K562 (cell line): ENCODE results near the gene HPSE2.

Experiments
- KLF13 ChIP-seq: fragments of 450-650 bp; IDR thresholded peaks from 2 replicates; pipeline ENCODE4 v1.6.1; 2016; ENCODE audit warnings: missing genetic modification characterization, low read depth, mild to moderate bottlenecking, missing compliant biosample characterization, moderate library complexity, borderline replicate concordance
- MED1 ChIP-seq: sonication (generic); formaldehyde crosslinking; IDR thresholded peaks from 2 replicates; pipeline ENCODE4 v1.8.1; 2023; ENCODE audit warnings: missing genetic modification reagents, borderline replicate concordance
- POLR2A ChIP-seq: fragments of 450-650 bp; conservative IDR thresholded peaks from 2 replicates; pipeline ENCODE4 v1.6.1; 2016
- XRCC3 ChIP-seq: fragments of 450-650 bp; IDR thresholded peaks from 2 replicates; pipeline ENCODE4 v1.6.1; 2017; ENCODE audit warnings: mild to moderate bottlenecking, moderate library complexity

DNA sequence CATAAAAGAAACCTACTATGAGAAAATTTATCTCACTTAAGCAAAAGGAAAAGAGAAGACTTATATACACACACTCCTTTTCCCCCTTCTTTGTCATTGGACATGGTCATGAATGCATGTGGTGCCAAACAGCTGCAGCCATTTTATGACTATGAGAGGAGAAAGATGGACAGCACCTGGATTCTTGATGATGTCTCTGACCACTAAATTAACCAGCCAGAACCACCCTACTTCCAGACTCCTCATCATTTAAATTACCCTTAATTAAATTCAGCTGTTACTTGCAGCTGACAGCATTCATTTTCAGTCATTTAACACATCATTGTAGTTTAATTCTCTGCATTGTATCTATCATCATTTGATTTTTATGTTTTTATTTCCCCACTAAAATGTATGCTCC is 409.9 kb downstream of the HPSE2 start:
- no peak for TF ChIP-seq XRCC3
- no peak for TF ChIP-seq KLF13 (tag)
- TF ChIP-seq POLR2A: no peak
- TF ChIP-seq MED1 (CRISPR knock-in tag): no peak
